Stimulated activated CD8-positive, alpha-beta memory T cell treated with anti-CD3 and anti-CD28 coated beads, Interleukin-4, amount 100 ng/mL, for 48 hours (primary cell): ENCODE measurements around the gene CCNT2.
A peak's percentile ranks its signal among the peaks of the same experiment; 100 is the strongest.
"Not testable (repeated sequence)": the region's sequence is repeated elsewhere in the genome, so short reads cannot be mapped to it uniquely, and the experiment has no call there.

Source experiments
- DNase-seq: peaks from one replicate; pipeline ENCODE4 v3.0.0-alpha.2; 2020

CCNT2 gene

DNA sequence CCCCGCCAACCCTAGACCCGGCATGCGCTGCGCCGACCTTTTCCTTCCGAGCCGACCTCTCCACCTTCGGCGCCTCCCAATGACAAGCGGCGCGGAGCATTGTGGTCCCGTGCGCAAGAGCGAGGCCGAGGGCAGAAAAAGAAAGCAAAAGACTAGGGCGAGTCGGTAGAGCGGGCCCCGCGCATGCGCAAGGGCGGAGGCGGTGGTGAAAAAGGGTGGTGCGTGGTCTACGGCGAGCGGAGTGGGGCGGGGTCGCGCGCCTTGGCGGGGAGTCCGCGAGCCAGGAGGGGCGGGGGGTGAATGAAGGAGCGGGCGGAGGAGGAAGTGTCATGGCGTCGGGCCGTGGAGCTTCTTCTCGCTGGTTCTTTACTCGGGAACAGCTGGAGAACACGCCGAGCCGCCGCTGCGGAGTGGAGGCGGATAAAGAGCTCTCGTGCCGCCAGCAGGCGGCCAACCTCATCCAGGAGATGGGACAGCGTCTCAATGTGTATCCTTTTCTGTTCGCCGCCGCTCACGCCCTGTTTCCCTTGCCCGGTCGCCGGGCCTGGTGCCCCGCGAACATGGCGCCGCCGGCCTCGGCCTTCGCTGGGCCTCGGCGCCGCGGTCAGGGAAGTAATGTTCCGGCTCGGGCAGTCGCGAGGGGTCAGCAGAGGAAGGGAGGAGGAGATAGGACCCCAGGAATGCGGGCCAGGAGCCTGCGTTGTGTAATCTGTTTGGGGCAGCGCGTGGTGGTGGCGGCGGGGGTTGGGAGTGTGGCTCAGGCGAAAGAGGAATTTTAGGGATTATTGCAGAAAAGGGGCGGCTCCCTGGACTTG, at the start of gene CCNT2:
Gene CCNT2 (plus strand): TSS at position 297 of the 815 bp plus-strand sequence. CDS start 33 bp downstream, at position 330.
- DNase-seq = peak; percentile 99

DNA sequence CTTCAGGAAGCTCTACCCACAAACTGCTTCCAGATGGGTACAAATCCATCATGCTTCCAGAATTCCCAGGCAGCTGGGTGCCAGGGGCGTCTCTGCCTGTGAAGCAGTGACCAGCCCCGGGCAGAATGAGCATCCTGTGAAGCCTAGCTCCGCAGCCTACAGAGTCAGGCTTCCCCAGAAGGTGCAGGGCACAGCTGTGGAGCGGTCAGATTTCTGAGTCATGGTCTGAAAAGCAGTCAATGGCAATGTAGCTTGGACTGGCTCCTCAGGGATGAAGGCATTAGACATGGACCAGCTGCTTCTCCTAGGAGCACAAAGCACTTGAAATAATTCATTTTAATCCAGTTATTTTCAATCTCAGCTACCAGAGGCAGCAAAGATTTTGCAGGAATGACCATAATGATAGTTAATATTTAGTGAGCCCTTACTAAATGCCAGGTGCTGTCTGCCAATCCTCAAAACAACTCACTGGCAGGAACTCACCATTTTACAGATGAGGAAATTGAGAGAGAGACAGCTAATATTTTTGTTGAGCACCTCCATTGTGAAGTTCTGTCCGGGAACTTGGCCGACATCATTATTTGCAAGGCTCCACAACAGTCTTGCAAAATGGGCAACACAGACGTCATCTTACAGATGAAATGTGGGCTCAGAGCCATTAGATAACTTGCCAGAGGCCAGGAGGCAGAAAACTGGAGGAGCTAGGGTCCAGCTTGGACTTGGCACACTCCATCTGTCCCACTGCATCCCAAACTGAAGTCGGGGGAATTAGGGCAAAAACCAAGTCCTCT, 48.5 kb upstream of the CCNT2 start:
- no peak for DNase-seq

DNA sequence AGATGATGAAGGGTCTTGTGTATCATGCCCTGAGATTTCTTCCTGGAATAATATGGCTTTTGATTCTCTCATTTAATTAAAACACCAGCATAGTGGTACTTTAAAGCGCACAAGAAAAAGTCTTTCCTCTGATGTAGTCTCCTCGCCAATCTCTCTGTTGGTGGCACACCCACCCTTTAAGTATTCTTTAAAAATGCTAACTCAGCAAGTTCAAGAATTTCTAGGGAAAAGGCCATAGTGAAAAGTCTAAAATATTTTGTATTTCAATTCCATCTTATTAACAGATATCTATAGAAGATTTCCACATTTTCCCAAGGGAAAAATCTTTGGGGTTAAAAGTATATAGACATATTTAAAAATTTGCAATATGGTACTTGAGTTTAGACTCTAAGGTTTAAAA, 45.5 kb upstream of the CCNT2 start:
- no peak for DNase-seq

DNA sequence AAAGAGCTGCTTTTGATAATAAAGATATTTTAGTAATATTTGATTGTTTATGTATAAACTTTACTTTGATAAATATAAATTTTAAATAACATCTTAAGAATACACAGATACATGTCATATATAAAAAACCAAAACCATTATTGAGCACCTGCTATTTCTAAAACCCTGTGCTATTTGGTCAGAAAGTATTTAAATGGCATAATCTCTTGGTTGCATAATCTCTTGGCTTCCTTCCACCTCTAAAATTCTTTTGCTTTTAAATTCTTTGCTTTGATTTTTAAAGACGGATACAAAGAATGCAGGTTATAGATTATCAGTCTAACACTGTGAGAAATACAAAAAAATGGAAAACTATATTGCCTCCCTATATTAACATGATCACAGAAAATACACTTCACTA, 43.3 kb upstream of the CCNT2 start:
- DNase-seq = no peak

DNA sequence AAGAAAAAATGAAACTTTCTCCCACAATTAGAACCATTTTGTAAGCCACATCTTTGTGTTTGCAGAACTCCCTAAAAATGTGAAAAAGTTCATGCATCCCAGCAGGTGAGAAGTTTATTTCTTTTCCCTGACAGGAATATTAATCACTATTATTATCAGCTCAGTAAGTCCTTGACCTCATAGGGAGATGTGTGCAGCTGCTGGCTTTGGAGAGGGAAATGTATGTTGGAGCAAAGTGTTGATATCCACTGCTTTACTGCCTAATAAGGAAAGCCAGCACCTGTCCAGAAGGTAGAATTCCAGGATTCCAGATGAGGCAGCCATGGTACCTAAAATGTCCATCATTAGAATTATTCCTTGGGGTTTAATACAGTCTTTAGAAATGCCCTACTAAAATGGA, 35.8 kb upstream of the CCNT2 start:
- DNase-seq = no peak

DNA sequence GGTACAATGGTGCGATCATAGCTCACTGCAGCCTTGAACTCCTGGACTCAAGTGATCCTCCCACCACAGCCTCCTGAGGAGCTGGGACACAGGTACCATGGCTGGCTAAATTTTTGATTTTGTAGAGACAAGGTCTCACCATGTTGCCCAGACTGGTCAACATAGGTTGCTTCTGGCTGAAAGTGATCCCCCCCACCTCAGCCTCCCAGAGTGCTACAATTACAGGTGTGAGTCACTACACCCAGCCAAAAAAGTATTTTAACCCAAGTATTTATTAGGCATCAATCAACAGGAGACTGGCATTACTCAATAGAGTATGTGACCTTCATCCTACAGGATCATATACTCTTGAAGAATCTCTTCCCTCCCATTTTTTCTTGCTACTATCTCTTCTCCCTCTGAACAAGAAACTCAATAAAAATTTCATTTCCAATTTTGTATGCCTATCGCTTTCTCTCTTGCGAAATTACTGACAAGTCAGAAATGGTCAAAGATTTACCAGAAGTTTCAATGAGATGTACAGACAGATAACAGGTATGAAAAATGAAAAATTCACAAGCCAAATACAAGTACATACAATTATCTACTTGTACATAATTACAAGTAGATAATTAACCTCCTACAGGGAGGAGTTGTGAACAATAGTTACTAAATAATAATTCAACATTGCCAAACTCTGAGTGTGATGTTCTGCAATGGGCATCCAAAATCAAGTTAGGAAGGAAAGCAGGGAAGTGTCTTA, 34.9 kb upstream of the CCNT2 start:
- DNase-seq = no peak

DNA sequence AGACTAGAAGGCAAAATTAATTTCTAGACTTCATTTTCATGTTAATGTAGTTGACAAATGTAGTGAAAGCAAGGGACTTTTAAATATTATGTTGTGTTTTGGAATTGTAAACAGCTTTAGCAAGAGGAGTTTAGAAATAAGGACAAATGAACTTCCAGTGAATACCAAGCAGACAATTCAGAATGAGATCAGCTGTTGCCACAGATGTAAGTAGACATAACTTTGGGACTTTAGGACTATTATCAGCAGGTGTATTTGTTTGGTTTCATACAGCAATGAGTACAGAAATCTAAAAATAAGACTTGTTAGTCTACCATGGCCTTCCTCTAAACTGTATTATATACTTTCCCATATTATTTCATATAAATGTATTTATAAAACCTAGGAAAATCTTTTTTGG, 34.2 kb upstream of the CCNT2 start:
- DNase-seq = no peak

DNA sequence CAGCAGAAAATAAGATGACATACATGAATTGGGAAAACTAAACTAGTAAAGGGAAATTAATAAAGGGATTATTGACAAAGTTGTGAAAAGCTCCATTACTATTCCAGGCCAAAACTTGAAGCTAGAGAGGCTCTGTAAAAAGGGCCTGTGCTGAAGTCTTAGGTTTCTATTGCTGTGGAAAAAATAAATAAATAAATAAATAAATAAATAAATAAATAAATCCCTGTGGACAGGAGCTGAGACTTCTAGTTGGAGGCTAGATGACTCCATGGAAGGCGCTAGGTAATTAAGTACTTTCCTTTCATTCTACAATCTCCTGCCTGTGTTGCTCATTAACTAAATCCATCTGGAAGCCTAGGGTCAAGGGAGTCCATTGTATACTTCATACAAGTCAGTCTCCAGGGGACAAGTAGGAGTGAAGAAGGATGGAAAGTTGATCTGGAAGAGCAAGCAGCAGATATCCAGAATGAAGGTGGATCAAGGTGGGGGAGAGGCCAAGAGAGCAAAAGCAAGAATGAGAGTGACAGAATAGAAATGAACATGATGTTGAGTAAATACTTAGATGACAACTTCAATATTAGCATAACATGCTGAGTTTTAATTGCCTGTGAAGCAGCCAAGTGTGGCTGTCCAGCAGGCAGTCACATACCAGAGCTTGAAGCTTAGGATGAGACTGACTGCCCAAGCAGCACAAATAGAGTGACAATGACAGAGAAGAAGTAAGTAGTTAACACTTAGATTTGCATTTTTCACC, 26.2 kb upstream of the CCNT2 start:
- no peak for DNase-seq

DNA sequence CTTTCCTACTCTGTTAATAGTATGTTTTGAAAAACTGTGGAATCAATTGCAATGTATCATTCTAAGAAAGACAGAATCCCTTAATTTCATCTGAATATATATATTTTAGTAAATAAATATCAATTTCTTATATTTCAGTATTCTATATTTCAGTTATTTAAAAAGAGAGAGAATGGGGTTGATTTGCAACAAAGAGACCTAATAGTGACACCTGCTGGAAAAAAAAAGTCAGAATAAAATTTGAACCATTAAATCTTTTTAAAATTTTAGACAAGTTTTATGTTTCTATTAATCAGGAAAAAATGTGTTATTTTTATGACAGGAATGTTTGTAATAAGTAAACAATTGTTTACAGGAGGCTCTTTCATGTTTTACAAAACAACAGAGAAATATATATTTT, 20.7 kb upstream of the CCNT2 start:
- DNase-seq = no peak

DNA sequence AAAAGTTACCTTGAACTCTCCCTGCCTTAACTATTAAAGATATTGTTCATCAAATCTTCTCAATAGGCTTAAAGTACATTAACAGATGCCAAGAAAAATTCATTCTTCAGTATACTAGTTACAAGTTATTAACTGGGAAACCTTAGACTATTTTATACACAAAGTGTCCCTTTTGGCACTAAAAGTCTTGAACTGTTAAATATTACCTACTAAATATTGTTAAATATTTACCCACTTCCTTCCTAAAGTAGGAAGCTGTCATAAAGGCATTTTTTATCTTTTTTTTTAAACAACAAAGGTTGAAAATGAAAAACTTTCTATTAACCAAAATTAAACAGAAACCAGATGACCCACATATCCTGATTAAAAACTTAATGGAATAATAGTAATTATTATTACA, 19.4 kb upstream of the CCNT2 start:
- DNase-seq = no peak

DNA sequence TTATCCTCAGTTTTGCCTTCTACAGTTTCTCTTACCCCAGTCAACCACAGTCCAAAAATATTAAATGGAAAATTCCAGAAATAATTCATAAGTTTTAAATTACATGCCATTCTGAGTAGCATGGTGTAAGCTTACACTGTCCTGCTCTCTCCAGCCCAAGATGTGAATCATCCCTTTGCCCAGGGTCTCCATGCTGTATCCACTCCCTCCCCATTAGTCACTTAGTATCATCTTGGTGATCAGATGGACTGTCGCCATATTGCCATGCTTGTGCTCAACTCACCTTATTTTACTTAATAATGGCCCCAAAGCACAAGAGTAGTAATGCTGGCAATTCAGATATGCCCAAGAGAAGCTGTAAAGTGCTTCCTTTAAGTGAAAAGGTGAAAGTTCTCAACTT, 18.5 kb upstream of the CCNT2 start:
- DNase-seq = no peak

DNA sequence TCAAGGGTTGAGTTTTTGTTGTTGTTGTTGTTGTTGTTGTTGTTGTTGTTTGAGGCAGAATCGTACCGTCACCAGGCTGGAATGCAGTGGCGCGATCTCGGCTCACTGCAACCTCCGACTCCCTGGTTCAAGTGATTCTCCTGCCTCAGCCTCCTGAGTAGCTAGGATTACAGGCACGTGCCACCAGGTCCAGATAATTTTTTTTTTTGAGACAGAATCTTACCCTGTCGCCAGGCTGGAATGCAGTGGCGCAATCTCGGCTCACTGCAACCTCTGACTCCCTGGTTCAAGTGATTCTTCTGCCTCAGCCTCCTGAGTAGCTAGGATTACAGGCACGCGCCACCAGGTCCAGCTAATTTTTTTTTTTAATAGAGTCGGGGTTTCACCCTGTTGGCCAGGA, 14.9 kb upstream of the CCNT2 start:
- DNase-seq = not testable (repeated sequence)

DNA sequence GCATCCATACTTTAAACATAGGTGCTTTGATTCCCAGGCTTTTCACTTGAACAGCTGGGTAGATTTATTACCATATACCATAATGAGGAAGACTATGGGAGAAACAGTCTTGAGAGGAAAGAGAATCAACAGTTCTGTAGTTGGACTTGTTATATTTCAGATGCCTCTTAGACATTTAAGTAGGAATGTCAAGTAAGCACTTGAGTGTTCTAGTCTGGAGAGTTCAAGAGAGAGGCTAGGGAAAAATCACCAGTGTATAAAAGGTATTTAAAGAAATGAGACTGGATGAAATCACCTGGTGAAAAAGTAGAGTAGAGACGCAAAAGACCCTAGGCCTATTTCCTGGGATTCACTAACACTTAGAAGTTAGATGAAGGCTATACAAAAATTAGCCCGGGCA, 13.5 kb upstream of the CCNT2 start:
- DNase-seq = no peak

DNA sequence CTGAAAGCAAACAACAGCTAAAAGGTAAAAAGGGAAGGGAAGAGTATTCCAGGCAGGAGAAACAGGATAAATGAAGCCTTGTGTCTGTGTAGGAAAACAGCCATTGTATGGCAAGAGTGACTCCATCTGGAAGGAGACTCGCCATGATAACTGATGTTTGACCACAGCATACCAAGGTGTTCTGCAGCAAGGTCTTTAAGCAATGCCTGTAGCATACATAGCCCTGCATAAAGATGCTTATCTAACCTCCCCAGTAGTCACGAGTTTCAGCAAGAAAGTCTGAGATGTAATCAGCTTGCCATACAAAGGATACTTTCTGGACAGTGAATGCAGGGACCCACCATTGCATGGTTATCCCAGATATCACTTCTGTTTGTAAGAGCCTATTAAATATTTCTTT, 11.9 kb upstream of the CCNT2 start:
- DNase-seq = no peak

DNA sequence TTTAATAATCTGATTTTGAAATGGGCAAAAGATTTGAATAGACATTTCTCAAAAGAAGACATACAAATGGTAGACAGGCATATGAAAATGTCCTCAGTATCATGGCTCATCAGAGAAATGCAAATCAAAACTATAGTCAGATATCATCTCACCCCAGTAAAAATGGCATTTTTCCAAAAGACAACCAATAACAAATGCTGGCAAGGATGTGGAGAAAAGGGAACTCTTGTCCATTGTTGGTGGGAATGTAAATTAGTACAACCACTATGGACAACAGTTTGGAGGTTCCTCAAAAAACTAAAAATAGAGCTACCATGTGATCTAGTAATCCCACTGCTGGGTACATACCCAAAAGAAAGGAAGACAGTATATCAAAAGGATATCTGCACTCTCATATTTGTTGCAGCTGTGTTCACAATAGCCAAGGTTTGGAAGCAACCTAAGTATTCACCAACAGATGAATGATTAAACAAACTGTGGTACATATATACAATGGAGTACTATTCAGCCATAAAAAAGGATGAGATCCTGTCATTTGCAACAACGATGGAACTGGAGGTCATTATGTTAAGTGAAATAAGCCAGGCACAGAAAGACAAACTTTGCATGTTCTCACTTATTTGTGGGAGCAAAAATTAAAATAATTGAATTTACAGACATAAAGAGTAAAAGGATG, 11.0 kb upstream of the CCNT2 start:
- DNase-seq = not testable (repeated sequence)

DNA sequence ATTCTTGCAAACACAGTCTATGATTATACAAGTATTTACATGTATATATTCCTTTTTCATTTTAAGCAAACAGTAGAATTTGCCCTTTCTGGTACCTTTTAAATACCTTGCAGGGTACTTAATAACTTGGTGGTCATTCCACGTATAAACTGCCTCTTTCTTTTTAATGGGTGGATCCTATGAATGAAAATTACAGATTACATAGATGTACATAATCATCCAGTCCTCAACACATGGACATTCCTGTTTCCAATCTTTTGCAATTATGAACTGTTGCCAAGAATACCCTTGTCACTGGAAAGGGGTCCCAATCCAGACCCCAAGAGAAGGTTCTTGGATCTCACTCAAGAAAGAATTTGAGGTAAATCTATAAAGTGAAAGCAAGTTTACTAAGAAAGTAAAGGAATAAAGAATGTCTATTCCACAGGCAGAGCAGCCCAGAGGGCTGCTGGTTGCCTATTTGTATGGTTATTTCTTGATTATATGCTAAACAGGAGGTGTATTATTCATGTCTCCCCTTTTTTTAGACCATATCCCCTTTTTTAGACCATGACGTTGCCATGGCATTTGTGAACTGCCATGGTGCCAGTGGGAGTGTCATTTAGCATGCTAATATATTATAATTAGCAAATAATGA, 7.7 kb upstream of the CCNT2 start:
- no peak for DNase-seq

DNA sequence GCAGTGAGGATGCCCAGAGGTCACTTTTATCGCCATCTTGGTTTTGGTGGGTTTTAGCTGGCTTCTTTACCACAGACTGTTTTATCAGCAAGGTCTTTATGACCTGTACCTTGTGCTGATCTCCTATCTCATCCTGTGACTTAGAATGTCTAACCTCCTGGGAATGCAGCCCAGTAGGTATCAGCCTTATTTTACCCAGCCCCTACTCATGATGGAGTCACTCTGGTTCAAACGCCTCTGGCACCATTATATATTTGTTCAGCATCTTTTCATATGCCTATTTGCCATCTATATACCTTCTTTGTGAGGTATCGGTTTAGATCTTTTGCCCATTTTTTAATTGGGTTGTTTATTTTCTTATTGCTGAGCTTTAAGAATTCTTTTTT, 7.2 kb upstream of the CCNT2 start:
- no peak for DNase-seq

DNA sequence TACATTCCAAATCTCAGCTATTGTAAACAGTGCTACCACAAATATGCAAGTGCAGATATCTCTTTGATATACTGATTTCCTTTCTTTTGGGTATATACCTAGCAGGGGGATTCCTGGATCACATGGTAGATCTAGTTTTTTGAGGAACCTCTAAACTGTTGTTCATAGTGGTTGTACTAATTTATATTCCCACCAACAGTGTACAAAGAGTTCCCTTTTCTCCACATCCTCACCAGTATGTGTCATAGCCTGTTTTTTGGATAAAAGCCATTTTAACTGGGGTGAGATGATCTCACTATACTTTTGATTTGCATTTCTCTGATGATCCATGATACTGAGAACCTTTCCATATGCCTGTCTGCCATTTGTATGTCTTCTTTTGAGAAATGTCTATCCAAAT, 6.3 kb upstream of the CCNT2 start:
- DNase-seq = no peak

DNA sequence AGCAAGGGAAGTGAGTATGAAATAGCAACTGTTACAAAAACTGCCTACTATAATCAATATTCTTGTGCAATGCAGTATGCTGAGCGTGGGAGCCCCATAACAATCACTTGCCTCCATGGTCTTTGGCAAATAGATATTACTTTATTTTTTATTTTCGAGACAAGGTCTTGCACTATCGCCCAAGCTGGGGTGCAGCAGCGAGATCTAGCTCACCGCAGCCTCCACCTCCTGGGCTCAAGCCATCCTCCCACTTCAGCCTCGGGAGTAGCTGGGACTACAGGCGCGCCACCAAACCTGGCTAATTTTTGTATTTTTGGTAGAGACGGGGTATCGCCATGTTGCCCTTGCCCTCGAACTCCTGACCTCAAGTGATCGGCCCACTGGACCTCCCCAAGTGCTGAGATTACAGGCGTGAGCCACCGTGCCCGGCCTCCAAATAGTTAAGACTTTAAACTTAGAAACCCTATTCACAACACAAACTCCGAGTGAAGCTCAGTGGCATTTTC, 1.2 kb upstream of the CCNT2 start:
- DNase-seq = peak; percentile 35

DNA sequence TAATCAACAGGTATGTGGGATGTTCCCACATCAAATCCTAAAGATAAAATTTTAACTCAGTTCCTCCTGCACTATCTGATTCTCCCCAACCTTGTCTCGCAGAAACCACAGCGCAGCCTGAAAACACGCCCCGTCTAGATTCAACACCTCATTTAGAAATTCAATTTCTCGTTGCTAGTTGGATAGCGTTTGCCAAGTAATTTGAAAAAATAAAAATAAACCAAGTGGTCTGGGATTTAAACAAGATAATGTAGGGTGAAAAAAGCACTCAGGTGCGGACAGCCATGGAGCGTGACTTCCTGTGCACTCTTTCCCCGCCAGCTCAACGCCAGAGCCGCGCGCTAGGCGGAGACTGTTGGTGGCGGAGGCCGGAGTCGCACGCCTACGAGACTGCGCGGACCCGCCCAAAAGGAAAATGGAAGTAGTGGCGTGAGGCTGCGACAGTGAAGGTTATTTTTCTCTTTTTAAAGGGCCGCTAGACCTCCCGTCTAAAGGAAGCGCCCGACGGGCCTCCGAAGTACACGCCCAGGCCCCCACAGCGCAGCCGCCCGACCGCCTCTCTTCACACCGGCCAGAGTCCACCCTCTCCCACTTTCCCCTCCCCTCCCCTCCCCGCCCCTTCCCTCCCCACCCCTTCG, 615 bp upstream of the CCNT2 start:
- DNase-seq = peak; percentile 90
